Activated effector memory CD4-positive, alpha-beta T cell treated with anti-CD3 and anti-CD28 coated beads, Interleukin-2, amount 50 U/mL, for 16 hours (primary cell): Measurements from ENCODE around the gene GNL2.
"Not testable (repeated sequence)": the region's sequence is repeated elsewhere in the genome, so short reads cannot be mapped to it uniquely, and the experiment has no call there.

Source experiments
- DNase-seq: peaks from one replicate; pipeline ENCODE4 v3.0.0-alpha.2; 2020

Gene GNL2

GRCh38 chr1:37558411-37558810 lies 37.3 kb downstream of the GNL2 start:
- DNase-seq = no peak

GRCh38 chr1:37557402-37557801 lies 38.3 kb downstream of the GNL2 start:
- DNase-seq = no peak

DNA sequence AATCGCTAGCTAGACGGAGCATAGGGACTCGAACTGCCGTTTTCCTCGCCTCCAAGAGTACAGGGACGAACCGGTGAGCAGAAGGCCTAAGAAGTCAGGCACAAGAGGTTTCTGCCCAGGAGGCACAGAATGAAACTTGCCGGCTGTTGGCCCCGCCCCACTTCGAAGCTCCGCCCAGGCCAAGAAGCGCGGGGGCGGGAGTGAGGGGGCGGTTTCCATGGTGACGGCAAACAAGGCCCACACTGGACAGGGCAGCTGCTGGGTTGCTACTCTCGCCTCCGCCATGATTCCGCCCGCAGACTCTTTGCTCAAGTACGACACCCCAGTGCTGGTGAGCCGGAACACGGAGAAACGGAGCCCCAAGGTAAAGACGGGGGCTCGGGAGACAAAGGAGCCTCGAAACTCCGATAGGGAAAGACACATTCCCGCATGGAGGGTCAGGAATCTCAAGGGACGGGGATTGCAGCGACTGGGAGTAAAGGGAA lies 39.0 kb downstream of the GNL2 start, which contains the start of gene DNALI1:
Gene DNALI1, plus strand, starts transcription at position 229 of the 485 bp plus-strand sequence. Its CDS starts 55 bp downstream, at position 284.
- peak; percentile 64 for DNase-seq

DNA sequence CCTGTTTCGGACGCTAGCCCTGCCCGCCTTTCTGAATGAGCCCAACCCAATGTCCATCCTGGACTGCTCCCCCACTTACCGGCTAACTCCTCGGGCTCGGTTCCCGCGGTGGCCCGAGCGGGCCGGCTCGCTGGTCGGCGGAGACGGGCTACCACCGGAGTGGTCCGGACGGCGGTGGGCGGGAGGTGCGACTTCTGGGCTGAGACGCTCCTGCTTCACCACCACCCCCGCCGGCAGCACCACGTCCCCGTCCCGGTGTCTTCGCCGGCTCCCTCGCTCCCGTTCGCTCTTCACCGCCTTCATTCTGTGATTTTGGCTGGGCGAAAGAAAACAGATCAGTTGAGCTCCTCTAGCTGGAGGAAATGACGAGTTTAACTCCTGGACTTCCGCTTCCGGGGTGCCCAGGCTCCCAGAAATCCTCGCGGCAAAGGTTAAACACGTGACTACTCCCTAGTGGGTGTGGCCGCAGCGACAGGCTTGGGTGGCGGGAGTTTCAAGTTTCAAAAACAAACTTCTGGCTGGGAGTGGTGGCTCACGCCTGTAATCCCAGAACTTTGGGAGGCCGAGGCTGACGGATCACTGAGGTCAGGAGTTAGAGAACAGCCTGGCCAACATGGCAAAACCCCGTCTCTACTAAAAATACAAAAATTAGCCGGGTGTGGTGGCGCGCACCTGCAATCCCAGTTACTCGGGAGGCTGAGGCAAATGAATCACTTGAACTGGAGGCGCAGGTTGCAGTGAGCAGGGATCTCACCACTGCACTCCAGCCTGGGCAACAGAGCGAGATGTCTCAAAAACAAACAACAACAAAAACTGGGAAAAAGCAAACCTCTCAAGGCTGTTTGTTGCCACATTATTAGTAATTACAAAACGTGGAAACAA lies 41.6 kb downstream of the GNL2 start, which contains the start of gene SNIP1:
Gene SNIP1, minus strand, starts transcription at position 367 of the 882 bp plus-strand sequence. Its CDS starts 64 bp downstream, at position 303.
- peak; percentile 97 for DNase-seq

- no peak for DNase-seq
Measured at GRCh38 chr1:37553598-37553926, 42.2 kb downstream of the GNL2 start.

GRCh38 chr1:37549341-37549740 lies 46.4 kb downstream of the GNL2 start:
- DNase-seq = no peak

- no peak for DNase-seq
Measured at GRCh38 chr1:37545019-37545418, 50.7 kb downstream of the GNL2 start.

DNA sequence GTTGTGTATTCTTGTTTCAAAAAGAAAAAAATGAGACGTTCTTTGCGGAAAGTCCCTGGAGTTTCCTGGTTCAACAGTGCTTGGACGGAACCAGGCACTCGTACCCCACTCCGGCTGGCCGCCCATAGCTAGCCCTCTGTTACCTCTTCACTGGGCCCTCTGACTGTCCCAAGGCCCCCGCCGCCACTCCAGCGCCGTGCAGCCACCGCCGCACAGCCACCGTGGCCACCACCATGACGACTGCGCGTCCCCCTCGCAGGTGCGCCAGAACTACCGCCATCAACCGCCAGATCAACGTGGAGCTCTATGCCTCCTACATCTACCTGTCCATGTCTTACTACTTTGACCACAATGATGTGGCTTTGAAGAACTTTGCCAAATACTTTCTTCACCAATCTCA lies 51.2 kb downstream of the GNL2 start:
- no peak for DNase-seq

DNA sequence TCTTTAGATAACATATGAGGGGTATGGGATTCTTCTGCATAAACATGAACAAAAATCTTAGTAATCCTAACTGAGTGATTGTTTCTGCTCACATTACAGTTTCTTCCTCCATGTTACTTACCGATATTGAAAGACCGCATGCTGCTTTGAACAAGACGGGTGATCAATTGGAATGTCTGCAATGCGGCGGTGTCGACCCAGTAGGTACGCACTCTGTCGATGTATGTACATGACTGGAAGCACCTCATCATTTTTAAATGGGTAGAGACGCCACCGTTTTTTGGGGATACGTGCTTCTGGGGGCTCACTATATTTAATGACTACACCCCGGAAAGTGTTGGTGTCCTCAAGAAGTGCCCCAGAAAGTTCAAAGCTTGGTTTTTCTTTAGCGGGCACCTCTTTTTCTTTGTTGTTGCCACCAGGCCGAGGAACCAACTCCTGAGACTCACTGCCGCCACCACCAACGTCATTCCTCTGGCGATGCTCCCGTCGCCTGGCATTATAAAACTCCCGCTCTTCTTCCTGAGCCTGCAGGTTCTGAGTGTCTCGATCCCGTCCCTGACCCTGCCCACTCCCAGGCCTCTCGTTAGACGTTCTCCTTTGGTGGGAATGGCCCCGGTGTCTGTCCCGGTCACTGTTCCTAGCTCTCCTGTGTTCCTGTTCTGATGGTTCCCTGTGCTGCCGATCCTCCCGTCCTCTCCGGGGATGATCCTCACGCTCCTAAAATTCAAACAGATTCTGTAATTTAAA lies 55.5 kb downstream of the GNL2 start:
- no peak for DNase-seq

DNA sequence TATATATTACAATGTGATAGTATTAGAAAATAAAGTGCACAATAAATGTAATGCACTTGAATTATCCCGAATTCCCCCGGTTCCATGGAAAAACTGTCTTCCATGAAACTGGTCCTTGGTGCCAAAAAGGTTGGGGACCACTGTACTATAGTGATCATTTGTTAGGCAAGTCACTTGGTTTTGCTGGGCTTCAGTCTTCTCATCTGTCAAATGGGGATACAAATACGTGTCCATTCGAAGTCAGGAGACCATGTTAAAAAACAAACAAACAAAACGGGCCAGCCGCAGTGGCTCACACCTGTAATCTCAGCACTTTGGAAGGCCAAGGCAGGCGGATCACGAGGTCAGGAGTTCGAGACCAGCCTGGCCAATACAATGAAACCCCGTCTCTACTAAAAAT lies 56.6 kb downstream of the GNL2 start:
- not testable (repeated sequence) for DNase-seq

DNA sequence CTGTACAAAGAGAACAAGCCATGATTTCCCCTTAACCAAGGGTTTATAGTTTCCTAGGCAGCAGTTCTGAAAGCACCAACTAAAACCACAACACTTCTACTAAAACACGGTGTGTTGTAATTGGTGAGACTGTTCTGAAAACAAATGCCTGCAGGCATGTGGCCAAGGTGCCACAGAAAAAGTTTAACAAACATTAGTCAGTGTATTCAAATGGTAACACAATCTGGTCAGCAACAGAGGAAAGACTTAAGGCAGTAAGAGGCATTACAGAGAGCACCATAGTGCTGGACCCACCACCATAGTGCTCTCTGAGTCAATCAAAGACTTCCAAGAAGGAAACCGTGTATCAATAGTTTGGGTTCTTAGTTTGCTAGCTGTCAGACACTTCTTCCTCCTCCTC lies 58.4 kb downstream of the GNL2 start:
- DNase-seq = no peak

- DNase-seq = no peak
Measured at GRCh38 chr1:37533317-37534093, 62.2 kb downstream of the GNL2 start.

DNA sequence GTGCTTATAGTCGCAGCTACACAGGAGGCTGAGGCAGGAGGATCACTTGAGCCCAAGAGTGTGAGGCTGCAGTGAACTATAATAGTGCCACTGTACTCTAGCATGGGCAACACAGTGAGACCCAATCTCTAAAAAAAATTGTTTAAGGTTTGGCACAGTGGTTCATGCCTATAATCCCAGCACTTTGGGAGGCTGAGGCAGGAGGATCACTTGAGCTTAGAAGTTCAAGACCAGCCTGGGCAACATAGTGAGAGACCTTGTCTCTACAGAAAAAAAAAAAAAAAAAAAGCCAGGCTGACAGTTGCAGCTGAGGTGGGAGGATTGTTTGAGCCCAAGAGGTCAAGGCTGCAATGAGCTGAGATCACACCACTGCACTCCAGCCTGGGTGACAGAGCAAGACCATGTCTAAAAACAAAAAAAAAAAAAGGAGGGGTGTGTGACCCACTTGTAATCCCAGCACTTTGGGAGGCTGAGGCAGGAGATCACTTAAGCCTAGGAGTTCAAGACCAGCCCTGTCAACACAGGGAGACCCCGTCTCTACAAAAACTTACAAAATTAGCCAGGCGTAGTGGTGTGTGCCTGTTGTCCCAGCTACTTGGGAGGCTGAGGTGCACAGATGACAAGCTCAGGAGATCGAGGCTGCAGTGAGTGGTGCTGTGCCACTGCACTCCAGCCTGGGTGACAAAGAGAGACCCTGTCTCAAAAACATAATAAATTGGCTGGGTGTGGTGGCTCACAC lies 63.1 kb downstream of the GNL2 start:
- DNase-seq = not testable (repeated sequence)

DNA sequence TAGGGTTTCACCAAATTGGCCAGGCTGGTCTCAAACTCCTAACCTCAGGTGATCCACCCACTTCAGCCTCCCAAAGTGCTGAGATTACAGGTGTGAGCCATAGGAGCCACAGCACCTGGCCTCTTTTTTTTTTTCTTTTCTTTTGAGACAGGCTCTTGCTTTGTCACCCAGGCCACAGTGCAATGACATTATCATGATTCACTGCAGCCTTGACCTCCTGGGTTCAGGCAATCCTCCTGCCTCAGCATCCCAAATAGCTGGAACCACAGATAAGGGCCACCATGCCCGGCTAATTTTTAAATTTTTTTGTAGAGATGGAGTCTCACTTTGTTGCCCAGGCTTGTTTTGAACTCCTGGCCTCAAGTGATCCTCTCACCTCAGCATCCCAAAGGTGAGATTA lies 65.8 kb downstream of the GNL2 start:
- DNase-seq = not testable (repeated sequence)

- no peak for DNase-seq
Measured at GRCh38 chr1:37519613-37520012, 76.1 kb downstream of the GNL2 start.

DNA sequence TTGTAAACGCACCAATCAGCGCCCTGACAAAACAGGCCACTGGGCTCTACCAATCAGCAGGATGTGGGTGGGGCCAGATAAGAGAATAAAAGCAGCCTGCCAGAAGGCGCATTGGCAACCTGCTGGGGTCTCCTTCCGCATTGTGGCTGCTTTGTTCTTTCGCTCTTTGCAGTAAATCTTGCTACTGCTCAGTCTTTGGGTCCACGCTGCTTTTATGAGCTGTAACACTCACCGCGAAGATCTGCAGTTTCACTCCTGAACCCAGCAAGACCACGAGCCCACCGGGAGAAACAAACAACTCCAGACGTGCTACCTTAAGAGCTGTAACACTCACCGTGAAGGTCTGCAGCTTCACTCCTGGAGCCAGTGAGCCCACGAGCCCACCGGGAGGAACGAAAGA lies 76.8 kb downstream of the GNL2 start:
- DNase-seq = peak; percentile 76

GRCh38 chr1:37518241-37518640 lies 77.5 kb downstream of the GNL2 start:
- DNase-seq = not testable (repeated sequence)

DNA sequence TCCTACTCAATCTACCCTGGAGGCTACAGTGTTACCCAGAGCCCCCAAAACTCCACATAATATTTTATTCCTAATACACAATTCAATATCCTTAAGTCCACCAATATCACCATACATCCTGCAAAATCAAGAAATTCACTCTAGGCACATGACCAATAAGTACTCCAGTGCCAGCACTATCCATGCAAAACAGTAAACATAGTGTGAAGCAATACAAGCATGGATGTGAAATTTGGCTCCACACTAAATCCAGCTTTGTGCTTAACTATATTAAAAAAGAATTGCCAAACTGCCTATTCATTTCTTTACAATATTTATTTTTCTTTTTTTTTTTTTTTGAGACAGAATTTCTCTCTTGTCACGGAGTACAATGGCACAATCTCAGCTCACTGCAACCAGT lies 78.2 kb downstream of the GNL2 start:
- no peak for DNase-seq
